HL-60/S4 treated with phorbol 12-myristate 13-acetate at 8.2 ng/mL for 4 days and 3 days (cell line): ENCODE results near the gene DPM1.

Source experiments
- in situ Hi-C: fragments of 300-500 bp; cut with MboI; formaldehyde crosslinking; loops from 2 replicates; pipeline ENCODE4 v1.15.0; 2022; ENCODE audit warnings: low sequenced_read_pairs

DPM1 gene

GRCh38 chr20:50957798-50958614, at the start of gene DPM1:
TSS of gene DPM1 (minus strand) at chr20:50958532. CDS start at chr20:50958523, 9 bp downstream.
- in situ Hi-C loops: no loop called here

DNA sequence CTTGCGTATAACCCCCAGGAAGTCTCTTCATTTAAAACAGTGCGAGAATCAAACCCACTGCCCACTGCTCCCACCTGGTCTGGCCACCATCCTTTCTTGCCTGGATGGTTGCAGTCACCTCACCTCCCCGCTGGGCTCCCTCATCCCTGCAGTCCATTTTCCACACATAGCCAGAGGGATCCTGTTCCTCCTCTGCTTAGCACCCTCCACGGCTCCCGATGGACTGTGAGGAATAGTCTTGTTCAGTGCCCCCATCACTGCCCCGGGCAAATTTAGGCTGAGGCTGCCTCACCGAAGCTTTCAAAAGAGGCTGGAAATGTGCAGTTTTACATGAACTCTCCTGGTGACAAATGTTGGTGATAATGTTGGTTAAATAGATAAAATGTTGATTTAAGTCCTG, 46.9 kb upstream of the DPM1 start:
- in situ Hi-C loops: no loop called here

DNA sequence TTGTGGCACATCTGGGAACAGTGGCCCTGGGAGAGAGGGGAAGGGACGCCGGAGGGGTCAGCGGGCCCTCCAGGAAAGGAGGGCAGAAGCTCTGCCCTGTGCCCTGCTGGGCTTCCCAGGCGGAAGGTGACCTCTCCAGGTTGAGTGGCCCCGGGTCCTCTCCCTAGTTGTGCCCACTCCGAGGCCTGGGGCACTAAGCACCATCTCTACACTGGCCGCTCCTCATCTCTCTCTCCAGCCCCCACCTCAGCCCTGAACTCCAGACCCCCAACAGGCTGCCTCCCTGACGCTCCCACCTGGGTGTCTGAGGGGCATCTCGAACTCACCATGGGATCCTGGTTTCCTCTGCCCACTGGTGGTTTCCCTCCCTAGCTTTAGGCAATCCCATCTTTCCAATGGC, 46.4 kb upstream of the DPM1 start:
- in situ Hi-C loops: no loop called here

GRCh38 chr20:51004305-51004727, 46.0 kb upstream of the DPM1 start:
- in situ Hi-C loops: no loop called here

DNA sequence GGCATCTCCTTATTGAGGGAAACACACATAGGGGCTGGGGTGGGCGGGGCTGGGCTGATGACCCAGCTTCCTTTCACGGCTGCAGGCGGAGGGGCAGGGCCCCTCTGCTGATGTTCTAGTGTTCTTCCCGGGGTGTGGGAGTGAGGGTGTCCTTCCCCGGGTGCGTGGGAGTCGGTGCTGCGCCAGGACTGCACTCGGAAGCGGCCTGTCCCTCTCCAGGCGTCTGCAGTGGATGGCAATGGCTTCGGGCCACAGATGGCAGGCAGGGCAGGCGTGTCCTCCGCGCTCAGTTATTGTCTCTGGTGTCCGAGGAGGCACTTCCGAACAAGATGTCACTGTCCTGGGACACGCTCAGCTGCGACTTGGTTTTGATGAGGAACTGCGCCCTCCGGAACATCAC, 45.4 kb upstream of the DPM1 start:
- in situ Hi-C loops: no loop called here

GRCh38 chr20:51002633-51003032, 44.3 kb upstream of the DPM1 start:
- in situ Hi-C loops: no loop called here

- in situ Hi-C loops: no loop called here
Measured at GRCh38 chr20:51001430-51002265, 43.3 kb upstream of the DPM1 start.

GRCh38 chr20:50999355-50999754, 41.0 kb upstream of the DPM1 start:
- in situ Hi-C loops: loop anchor here (25.0 kb wide), 1 partner anchor 613 kb away; no protein-coding TSS in a partner anchor

GRCh38 chr20:50996901-50997865, 38.9 kb upstream of the DPM1 start:
- in situ Hi-C loops: loop anchor here (25.0 kb wide), 1 partner anchor 615 kb away; no protein-coding TSS in a partner anchor

DNA sequence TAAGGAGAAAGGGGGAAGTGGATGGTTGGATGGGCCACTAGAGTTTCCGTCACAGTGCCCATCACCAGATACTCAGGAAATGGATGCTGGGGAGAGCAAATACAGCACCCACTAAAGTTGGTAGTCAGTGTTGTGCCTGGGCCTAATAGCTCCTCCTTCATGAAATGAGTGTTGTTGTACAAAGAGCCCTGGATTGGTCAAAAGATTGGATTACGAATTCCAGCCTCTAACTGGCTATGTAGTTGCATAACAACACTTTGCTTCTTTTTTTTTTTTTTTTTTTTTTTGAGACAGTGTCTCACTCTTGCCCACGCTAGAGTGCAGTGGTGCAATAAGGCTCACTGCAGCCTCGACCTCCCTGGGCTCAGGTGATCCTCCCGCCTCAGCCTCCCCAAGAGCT, 37.2 kb upstream of the DPM1 start:
- in situ Hi-C loops: loop anchor here (25.0 kb wide), 1 partner anchor 617 kb away; no protein-coding TSS in a partner anchor

DNA sequence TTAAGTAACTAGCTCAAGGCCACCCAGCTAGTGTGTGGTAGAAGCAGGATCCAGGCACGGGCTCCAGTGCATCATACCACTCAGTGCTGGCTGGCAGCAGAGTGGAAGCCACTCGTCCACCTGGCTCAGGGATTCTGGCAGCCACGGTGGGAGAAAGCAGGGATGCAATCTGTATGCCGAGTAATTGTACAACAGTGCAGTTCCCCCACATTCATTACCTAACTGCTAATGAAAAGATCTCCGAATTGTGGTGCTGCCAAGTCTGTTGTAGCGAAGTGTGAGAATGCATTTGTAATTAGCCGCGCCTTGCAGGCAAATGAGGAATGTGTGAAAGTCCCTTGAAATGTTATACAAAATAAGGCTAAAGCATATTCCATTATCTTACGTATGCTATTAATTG, 35.5 kb upstream of the DPM1 start:
- in situ Hi-C loops: loop anchor here (25.0 kb wide), 1 partner anchor 618 kb away; no protein-coding TSS in a partner anchor

DNA sequence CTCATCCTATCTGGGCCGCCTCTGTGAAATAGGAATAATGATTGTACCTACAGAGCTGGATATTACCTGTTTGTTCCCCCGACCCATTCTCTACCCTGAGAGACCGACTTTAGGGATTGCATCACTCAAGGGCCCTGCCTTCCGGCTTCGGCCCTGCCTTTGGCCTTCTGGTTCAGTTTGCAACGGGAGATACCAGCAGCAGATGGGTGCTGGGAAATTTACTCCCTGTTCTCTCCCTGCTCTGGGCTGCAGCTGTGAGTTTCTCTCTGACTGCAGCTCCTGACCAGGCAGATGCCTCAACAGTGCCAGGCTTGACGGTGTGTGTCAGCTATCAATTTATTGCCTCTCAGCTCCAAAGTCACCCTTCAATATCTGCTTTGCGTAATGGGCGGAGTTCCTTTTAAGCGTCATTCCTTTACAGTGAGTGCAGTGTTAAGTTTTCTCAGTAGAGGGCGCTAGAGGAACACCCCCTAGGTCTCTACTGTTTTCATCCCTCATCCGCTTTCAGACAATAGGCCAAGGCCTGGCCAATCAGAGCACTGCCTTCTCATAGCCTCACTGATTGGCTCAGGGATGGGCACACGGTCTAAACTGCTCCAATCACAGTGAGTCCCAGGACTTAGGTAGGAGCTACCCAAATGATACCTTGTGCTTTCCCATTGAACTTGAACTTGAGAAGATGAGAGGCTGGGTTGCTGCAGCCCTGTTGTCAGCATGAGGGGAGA, 34.6 kb upstream of the DPM1 start:
- in situ Hi-C loops: loop anchor here (25.0 kb wide), 1 partner anchor 619 kb away; no protein-coding TSS in a partner anchor

- in situ Hi-C loops: loop anchor here (25.0 kb wide), 1 partner anchor 620 kb away; no protein-coding TSS in a partner anchor
Measured at GRCh38 chr20:50992336-50992732, 34.0 kb upstream of the DPM1 start.

- in situ Hi-C loops: loop anchor here (25.0 kb wide), 1 partner anchor 621 kb away; no protein-coding TSS in a partner anchor
Measured at GRCh38 chr20:50991076-50991475, 32.7 kb upstream of the DPM1 start.

GRCh38 chr20:50987493-50988210, 29.3 kb upstream of the DPM1 start:
- in situ Hi-C loops: loop anchor here (10.0 to 25.0 kb wide), 2 partner anchors 327 to 625 kb away; no protein-coding TSS in a partner anchor

- in situ Hi-C loops: loop anchor here (10.0 to 25.0 kb wide), 2 partner anchors 331 to 629 kb away; no protein-coding TSS in a partner anchor
Measured at GRCh38 chr20:50983321-50983720, 25.0 kb upstream of the DPM1 start.

DNA sequence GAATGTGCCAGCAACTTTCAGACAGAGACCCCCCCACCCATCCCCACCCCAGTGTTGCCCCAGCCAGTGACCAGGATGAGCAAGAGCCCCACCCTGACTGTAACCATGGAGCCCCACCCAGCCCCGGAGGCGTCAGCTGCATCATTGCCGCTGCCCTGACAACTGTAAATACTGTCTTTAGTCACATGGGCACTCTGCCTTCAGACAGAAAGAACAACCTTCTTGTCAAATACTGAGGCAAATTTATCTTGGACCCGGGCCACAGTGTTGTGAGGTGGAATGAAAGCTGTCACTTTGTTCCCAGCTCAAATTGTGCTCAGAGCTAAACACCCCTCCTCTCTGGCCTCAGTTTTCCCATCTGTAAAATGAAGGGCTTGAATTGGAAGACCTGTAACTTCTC, 24.0 kb upstream of the DPM1 start:
- in situ Hi-C loops: loop anchor here (10.0 to 25.0 kb wide), 2 partner anchors 332 to 630 kb away; no protein-coding TSS in a partner anchor

DNA sequence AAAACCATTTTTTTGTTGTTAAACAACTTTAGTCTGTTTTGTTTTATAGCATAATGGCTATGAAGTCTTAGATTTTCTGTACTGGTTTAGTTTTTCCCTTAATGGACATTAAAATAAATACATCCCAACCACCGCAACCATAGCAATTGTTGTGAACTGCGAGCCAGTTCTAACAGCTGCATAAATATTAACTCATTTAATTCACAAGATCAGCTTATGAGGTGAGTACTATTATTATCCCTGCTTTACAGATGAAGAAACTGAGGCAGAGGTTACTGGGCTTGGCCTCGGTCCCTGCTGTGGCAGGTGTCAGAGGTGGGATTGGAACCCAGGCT, 23.3 kb upstream of the DPM1 start:
- in situ Hi-C loops: loop anchor here (10.0 to 25.0 kb wide), 2 partner anchors 333 to 631 kb away; no protein-coding TSS in a partner anchor
